Transverse colon (tissue), 4 donors: ENCODE data around the gene ZDHHC5. TPM values are rescaled to one million over a fixed set of nuclear protein-coding genes. Genes with fewer than 3 reads are reported as not detected.
"Not testable (repeated sequence)": the region's sequence is repeated elsewhere in the genome, so short reads cannot be mapped to it uniquely, and the experiment has no call there.

Experiments used
- DNase-seq: peaks from one replicate; pipeline ENCODE4 v3.0.0-alpha.2; 2019
- H3K27ac ChIP-seq, 4 donors: fragments of 200-600 bp; sonication (generic); 2 replicates each; pipeline ENCODE4 v1.5.1; 2016 to 2018; ENCODE audit warnings: inconsistent platforms in 4 of 4
- H3K27me3 ChIP-seq: fragments of 200-600 bp; sonication (generic); 2 replicates; pipeline ENCODE4 v1.5.1; 2017; ENCODE audit warnings: inconsistent platforms
- H3K36me3 ChIP-seq, 4 donors: fragments of 200-600 bp; sonication (generic); 2 replicates each; pipeline ENCODE4 v1.5.1; 2017 to 2019; ENCODE audit warnings: inconsistent platforms in 4 of 4
- H3K4me1 ChIP-seq, 4 donors: fragments of 200-600 bp; sonication (generic); 2 replicates each; pipeline ENCODE4 v1.5.1; 2017 to 2020; ENCODE audit warnings: inconsistent platforms in 4 of 4
- H3K4me3 ChIP-seq, 4 donors: fragments of 200-600 bp; sonication (generic); 1 replicate in 1 of 4; 2 replicates in 3 of 4; pipeline versions ENCODE4 v1.5.1 to v1.6.1; 2017 to 2019; ENCODE audit warnings: inconsistent platforms in 4 of 4
- H3K9me3 ChIP-seq, 2 donors: fragments of 200-600 bp; sonication (generic); 2 replicates each; pipeline ENCODE4 v1.5.1; 2017 to 2019; ENCODE audit warnings: inconsistent platforms in 2 of 2
- EP300 ChIP-seq: sonication (generic); formaldehyde crosslinking; IDR thresholded peaks from one replicate; pipeline ENCODE4 v1.6.1; 2017; ENCODE audit warnings: antibody characterized with exemption, low read depth
- POLR2A ChIP-seq: fragments of 450-650 bp; IDR thresholded peaks from one replicate; pipeline ENCODE4 v1.6.1; 2016; ENCODE audit warnings: antibody characterized with exemption, mild to moderate bottlenecking, moderate library complexity
- POLR2AphosphoS5 ChIP-seq, 3 donors: sonication (generic); formaldehyde crosslinking; IDR thresholded peaks; one replicate each; pipeline ENCODE4 v1.6.1; 2016; ENCODE audit warnings: antibody characterized with exemption in 3 of 3
- WGBS, 2 donors: methylation state at CpG; one replicate each; pipeline ENCODE4 v1.1.5; 2018; ENCODE audit warnings: low coverage in 1 of 2; 5-methylcytosine and 5-hydroxymethylcytosine counted together
- in situ Hi-C, 4 donors: fragments of 200-750 bp; cut with MboI; loops; one replicate each; pipeline versions ENCODE4 v1.15.0 to v1.15.1; 2017; ENCODE audit warnings: low sequenced_read_pairs in 3 of 4, low pct_ligation_motif_present in 1 of 4, low pct_unique_long_range_greater_than_20kb in 1 of 4
- intact Hi-C: fragments of 100-400 bp; cut with DNase I; formaldehyde crosslinking; loops from one replicate; pipeline ENCODE4 v1.15.1; 2023; ENCODE audit warnings: low total_unique reads
- total RNA-seq, 4 donors: library from RNA; depleted of rRNA; stranded (reverse); fragments of >200 nt; gene quantifications; one replicate each; pipeline ENCODE4 v1.1.0, GENCODE V29; 2016
- TF ChIP-seq, protein P1 (sequence below), 5 experiments: fragments of 200-600 bp in 3 of 5; fragments of 450-650 bp in 2 of 5; sonication (generic) in 3 of 5; IDR thresholded peaks; 1 replicate in 2 of 5; 2 replicates in 3 of 5; pipeline ENCODE4 v1.5.1; 2016 to 2017; ENCODE audit warnings: antibody characterized with exemption in 5 of 5, inconsistent platforms in 3 of 5, mild to moderate bottlenecking in 2 of 5, moderate library complexity in 1 of 5

ZDHHC5 gene
- total RNA-seq, 4 donors from 2014 or later: 38.4 to 63.2 (median 57.6) TPM

DNA sequence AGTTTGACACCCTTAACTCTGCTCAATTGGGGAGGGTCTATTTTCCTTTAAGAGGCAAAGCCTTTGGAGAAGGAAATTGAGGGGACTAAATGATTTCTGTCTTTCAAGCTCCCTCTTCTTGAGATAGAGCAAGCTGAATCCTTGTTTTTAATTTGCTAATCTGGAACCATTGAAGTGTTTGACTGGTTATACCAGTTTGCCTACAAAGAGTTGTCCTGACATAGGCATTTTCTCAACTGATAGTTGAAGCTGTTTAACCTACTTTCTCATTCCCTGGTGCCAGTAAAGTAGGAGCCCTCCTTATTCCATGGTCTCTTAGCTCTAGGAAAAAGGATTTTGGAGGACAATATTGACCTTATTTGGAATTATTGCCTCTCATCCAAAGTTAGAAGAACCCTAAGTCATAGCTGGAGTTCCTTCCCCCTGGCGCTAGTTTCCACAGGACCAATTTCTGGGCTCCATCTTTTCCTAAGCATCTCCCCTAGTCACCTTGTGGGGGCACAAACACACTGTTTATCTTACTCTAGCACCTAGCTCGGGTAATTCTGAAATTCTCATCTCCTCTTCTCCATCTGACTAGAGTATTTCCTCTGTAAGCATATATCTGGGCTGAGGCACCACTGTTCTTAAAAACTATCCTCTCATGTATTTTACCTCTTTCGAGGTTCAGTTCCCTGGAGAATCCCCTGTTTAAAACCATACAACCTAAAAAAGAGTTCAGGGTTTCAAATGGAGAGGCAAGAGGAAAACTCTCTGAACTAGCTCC lies 7.4 kb downstream of the ZDHHC5 start:
- intact Hi-C loops (no loop called here), in situ Hi-C loops (loop anchor here in 1 of 4 donors (25.0 kb wide), 1 partner anchor 137 kb away; no protein-coding TSS in a partner anchor)
- peaks cover 0 to 28% (median 12%) of the 10 kb centered on the region in 4 donors for H3K36me3 ChIP-seq
- TF ChIP-seq, protein P1, sequence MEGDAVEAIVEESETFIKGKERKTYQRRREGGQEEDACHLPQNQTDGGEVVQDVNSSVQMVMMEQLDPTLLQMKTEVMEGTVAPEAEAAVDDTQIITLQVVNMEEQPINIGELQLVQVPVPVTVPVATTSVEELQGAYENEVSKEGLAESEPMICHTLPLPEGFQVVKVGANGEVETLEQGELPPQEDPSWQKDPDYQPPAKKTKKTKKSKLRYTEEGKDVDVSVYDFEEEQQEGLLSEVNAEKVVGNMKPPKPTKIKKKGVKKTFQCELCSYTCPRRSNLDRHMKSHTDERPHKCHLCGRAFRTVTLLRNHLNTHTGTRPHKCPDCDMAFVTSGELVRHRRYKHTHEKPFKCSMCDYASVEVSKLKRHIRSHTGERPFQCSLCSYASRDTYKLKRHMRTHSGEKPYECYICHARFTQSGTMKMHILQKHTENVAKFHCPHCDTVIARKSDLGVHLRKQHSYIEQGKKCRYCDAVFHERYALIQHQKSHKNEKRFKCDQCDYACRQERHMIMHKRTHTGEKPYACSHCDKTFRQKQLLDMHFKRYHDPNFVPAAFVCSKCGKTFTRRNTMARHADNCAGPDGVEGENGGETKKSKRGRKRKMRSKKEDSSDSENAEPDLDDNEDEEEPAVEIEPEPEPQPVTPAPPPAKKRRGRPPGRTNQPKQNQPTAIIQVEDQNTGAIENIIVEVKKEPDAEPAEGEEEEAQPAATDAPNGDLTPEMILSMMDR (IDR thresholded peaks at IDR 0.05): no peak
- TF ChIP-seq POLR2A: no peak
- TF ChIP-seq EP300: no peak
- no peak for TF ChIP-seq POLR2AphosphoS5 (IDR thresholded peaks at IDR 0.05)
- H3K4me1 ChIP-seq: peaks cover 0 to 43% (median 0%) of the 10 kb centered on the region in 4 donors
- H3K27ac ChIP-seq: no peak overlapping the region
- no peak overlapping the region for H3K4me3 ChIP-seq
- WGBS, 2 donors: 74 to 92% methylated on average over 3 of the region's 3 CpGs
- no peaks in the 10 kb centered on the region for H3K27me3 ChIP-seq
- DNase-seq: no peak
- no peaks in the 10 kb centered on the region for H3K9me3 ChIP-seq

DNA sequence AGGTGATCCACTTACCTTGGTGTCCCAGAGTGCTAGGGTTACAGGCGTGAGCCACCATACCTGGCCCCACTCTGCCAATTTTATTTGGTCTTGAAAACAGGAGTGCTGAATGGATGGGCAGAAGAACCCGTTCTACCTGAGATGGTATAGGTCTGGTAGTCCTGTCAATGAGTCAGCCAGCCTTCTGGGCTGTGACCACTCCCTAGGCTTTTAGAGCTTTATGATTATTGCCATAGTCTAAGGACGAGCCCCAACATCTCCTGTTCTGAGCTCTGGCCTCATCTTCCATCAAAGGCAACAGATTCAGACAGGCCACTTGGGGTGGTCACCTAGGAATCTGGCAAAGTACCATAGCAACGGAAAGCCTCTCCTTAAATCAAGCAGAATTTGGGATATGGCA lies 11.5 kb downstream of the ZDHHC5 start:
- in situ Hi-C loops: loop anchor here in 1 of 4 donors (25.0 kb wide), 1 partner anchor 133 kb away; no protein-coding TSS in a partner anchor

DNA sequence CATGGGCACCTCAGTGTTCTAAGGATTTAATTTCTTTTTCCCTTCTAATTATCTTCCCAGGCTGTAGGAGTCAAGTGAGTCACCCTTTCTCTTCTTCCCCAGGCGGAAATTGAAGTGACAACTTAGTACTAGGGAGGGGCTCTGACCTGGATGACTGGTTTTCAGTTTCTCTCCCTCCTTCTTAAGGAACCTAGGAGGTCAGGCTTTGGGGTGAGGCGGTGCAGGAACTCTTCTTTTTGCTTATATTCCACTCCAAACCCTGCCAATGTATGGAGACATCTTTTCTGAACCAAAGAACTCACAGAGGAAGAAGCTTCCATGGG lies 12.6 kb downstream of the ZDHHC5 start:
- H3K27me3 ChIP-seq: no peaks in the 10 kb centered on the region
- WGBS, 2 donors: 72 to 81% methylated on average over 2 of the region's 2 CpGs
- no peak for TF ChIP-seq POLR2AphosphoS5 (IDR thresholded peaks at IDR 0.05)
- no peak for TF ChIP-seq EP300
- TF ChIP-seq POLR2A: no peak
- TF ChIP-seq, protein P1 (IDR thresholded peaks at IDR 0.05): no peak
- H3K27ac ChIP-seq: peak overlapping the region in 1 of 4 donors; percentile 16
- intact Hi-C loops (no loop called here), in situ Hi-C loops (loop anchor here in 1 of 4 donors (25.0 kb wide), 1 partner anchor 132 kb away; no protein-coding TSS in a partner anchor)
- H3K4me1 ChIP-seq: peaks cover 0 to 30% (median 0%) of the 10 kb centered on the region in 4 donors
- no peak for DNase-seq
- H3K36me3 ChIP-seq: peaks cover 0 to 28% (median 9%) of the 10 kb centered on the region in 4 donors
- no peak overlapping the region for H3K4me3 ChIP-seq
- H3K9me3 ChIP-seq: no peaks in the 10 kb centered on the region

More for the DNA sequence above, 11.5 kb downstream of the ZDHHC5 start:
- Histone ChIP-seq H3K27ac (no peak overlapping the region), H3K36me3 (peaks cover 0 to 25% (median 11%) of the 10 kb centered on the region in 4 donors), H3K9me3 (no peaks in the 10 kb centered on the region), H3K27me3 (no peaks in the 10 kb centered on the region), H3K4me3 (no peak overlapping the region), H3K4me1 (peaks cover 0 to 40% (median 0%) of the 10 kb centered on the region in 4 donors)
- intact Hi-C loops: no loop called here
- WGBS, 2 donors: 67 to 79% methylated on average over 2 to 4 of the region's 4 CpGs
- no peak for DNase-seq
- no peak for TF ChIP-seq POLR2A
- no peak for TF ChIP-seq POLR2AphosphoS5 (IDR thresholded peaks at IDR 0.05)
- no peak for TF ChIP-seq EP300
- TF ChIP-seq, protein P1 (IDR thresholded peaks at IDR 0.05): no peak

DNA sequence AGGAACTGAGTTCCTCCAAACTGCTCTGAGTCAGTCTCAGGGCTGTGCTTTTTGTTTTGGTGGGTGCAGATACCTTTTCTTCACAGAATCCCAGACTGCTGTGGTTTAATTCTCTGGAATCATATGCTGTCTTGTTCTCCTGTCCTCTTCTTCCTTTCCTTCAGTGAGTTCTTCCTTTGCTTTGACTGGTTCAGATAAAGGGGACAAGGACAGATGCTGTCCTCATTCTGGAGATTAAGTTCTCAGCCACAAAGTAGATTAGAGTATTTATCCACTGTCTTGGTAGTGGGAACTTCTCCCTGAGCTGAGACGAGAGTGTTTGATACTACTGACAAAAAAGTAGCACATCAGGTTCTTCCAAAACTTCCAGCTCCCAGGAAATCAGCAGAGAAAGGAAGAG lies 13.3 kb downstream of the ZDHHC5 start:
- intact Hi-C loops: no loop called here
- no peak for DNase-seq
- H3K36me3 ChIP-seq: peaks cover 0 to 31% (median 9%) of the 10 kb centered on the region in 4 donors
- no peak overlapping the region for H3K27ac ChIP-seq
- in situ Hi-C loops: loop anchor here in 1 of 4 donors (25.0 kb wide), 1 partner anchor 131 kb away; no protein-coding TSS in a partner anchor
- peaks cover 0 to 28% (median 0%) of the 10 kb centered on the region in 4 donors for H3K4me1 ChIP-seq
- TF ChIP-seq, protein P1 (IDR thresholded peaks at IDR 0.05): no peak
- no peak for TF ChIP-seq POLR2AphosphoS5 (IDR thresholded peaks at IDR 0.05)
- no peaks in the 10 kb centered on the region for H3K27me3 ChIP-seq
- H3K4me3 ChIP-seq: no peak overlapping the region
- WGBS, 2 donors: 65% methylated on average over 1 of the region's 1 CpG; no CpG with 5 or more reads in 1 of the 2 donors
- no peaks in the 10 kb centered on the region for H3K9me3 ChIP-seq

DNA sequence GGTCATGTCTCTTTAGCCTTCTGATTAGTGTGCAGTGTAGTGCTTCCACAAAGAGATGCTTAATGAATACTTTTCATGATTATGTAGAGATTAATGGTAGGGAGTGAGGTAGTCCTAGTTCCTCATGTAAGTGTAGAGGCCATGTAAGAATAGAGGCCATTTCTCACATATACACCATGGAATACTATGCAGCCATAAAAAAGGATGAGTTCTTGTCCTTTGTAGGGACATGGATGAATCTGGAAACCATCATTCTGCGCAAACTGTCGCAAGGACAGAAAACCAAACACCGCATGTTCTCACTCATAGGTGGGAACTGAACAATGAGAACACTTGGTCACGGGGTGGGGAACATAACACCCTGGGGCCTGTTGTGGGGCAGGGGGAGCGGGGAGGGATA lies 22.6 kb downstream of the ZDHHC5 start:
- not testable (repeated sequence) for DNase-seq
- 96 to 98% methylated on average over 5 of the region's 5 CpGs for WGBS, 2 donors
- in situ Hi-C loops: loop anchor here in 1 of 4 donors (25.0 kb wide), 1 partner anchor 122 kb away; no protein-coding TSS in a partner anchor

More for the DNA sequence above, 22.6 kb downstream of the ZDHHC5 start:
- intact Hi-C loops, H3K27ac ChIP-seq, H3K9me3 ChIP-seq, H3K4me3 ChIP-seq, H3K27me3 ChIP-seq, H3K4me1 ChIP-seq: not testable (repeated sequence)
- H3K36me3 ChIP-seq: peaks cover 0 to 94% (median 46%) of the 10 kb centered on the region in 4 donors
